DOHH2 (cell line): ENCODE data around the gene HIVEP3.

Experiments
- CTCF ChIP-seq: fragments of 200-600 bp; sonication (generic); IDR thresholded peaks from one replicate; pipeline ENCODE4 v1.5.1; 2014; ENCODE audit warnings: antibody characterized with exemption, mild to moderate bottlenecking, low read depth, low read length; ENCODE audit not compliant: poor library complexity, severe bottlenecking
- EZH2phosphoT487 ChIP-seq: fragments of 200-600 bp; sonication (generic); IDR thresholded peaks from 2 replicates; pipeline ENCODE4 v1.6.1; 2017; ENCODE audit warnings: borderline replicate concordance, mild to moderate bottlenecking, antibody characterized with exemption, low read length, moderate library complexity, mixed read lengths

DNA sequence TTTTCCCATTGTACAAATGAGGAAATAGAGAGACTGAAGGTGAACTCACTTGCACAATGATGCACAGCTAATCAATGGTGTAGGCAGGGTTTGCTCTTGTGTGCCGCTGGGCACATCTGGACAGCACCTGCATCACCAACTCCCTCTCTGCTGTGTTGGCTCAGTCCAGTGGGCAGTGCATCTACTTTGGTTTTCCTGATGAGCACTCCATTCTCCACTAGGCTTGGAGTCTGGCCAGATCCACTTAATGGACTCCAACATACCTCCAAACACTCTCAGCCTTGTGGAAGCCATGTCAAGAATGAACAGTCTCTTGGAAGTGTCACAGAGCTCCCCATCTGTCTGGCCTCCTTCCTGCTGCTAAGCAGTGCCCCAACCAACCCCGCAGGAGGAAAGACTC, 152.2 kb downstream of the HIVEP3 start:
- no peak for TF ChIP-seq CTCF
- TF ChIP-seq EZH2phosphoT487: no peak
